Transverse colon (tissue), 3 donors: ENCODE results near the gene POLE.

Source experiments
- EP300 ChIP-seq: sonication (generic); formaldehyde crosslinking; IDR thresholded peaks from one replicate; pipeline ENCODE4 v1.6.1; 2017; ENCODE audit warnings: antibody characterized with exemption, low read depth
- POLR2A ChIP-seq: fragments of 450-650 bp; IDR thresholded peaks from one replicate; pipeline ENCODE4 v1.6.1; 2016; ENCODE audit warnings: antibody characterized with exemption, mild to moderate bottlenecking, moderate library complexity
- TF ChIP-seq, protein P1 (sequence below), 5 experiments: fragments of 200-600 bp in 3 of 5; fragments of 450-650 bp in 2 of 5; sonication (generic) in 3 of 5; IDR thresholded peaks; 1 replicate in 2 of 5; 2 replicates in 3 of 5; pipeline ENCODE4 v1.5.1; 2016 to 2017; ENCODE audit warnings: antibody characterized with exemption in 5 of 5, inconsistent platforms in 3 of 5, mild to moderate bottlenecking in 2 of 5, moderate library complexity in 1 of 5

DNA sequence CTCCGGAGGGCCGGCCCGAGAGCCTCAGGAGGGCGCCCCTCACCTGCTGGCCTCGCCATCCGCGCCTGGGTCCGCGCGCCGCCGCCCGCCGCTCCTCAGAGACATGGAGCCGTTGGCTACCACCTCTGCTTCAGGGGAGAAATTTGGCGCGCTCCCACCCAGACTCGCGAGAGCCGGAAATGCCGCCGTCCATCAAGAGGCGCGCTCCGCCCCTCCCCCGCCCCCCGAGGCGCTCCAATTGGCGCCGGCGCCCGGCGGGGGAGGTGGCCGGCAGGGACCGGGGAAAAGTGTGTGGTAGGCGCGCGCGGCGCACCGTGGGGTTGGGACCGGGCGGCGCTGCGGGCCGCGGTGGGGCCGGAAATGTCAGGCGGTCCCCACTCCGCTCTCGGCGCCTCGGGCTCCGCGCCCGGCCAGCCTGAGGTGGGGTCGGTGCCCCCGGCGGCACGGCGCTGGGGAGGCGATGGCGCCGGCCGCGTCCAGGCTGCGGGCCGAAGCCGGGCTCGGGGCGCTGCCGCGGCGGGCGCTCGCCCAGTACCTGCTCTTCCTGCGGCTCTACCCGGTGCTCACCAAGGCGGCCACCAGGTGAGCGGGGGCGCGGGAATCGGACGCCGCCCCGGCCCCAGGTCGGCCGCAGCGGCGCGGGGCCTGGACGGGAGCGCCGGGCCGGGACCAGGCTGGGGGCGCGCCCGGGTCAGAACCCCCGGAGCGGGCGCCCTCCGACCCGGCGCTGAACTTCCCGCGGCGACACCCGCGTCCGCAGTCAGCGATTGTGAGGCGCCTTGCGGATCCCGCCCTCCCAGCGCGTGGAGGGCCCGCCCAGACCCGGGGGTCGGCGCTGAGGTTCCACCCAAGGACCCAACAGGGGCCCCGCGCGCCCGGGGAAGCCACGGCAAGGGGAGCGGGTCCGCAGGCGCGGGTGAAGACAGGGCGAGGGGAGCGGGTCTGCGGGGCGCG, at the start of gene POLE, which contains the start of gene PXMP2:
- TF ChIP-seq POLR2A: peak; percentile 33
- TF ChIP-seq, protein P1, sequence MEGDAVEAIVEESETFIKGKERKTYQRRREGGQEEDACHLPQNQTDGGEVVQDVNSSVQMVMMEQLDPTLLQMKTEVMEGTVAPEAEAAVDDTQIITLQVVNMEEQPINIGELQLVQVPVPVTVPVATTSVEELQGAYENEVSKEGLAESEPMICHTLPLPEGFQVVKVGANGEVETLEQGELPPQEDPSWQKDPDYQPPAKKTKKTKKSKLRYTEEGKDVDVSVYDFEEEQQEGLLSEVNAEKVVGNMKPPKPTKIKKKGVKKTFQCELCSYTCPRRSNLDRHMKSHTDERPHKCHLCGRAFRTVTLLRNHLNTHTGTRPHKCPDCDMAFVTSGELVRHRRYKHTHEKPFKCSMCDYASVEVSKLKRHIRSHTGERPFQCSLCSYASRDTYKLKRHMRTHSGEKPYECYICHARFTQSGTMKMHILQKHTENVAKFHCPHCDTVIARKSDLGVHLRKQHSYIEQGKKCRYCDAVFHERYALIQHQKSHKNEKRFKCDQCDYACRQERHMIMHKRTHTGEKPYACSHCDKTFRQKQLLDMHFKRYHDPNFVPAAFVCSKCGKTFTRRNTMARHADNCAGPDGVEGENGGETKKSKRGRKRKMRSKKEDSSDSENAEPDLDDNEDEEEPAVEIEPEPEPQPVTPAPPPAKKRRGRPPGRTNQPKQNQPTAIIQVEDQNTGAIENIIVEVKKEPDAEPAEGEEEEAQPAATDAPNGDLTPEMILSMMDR (IDR thresholded peaks at IDR 0.05): no peak
- no peak for TF ChIP-seq EP300
